GM12874 (cell line): ENCODE results near the gene CHMP3.

Experiments
- TF ChIP-seq, protein P1 (sequence below): IDR thresholded peaks from 2 replicates; pipeline ENCODE4 v1.5.1; 2011; ENCODE audit warnings: low read depth, mild to moderate bottlenecking, control low read depth, low read length, moderate library complexity; ENCODE audit not compliant: insufficient read depth

The CHMP3 gene

DNA sequence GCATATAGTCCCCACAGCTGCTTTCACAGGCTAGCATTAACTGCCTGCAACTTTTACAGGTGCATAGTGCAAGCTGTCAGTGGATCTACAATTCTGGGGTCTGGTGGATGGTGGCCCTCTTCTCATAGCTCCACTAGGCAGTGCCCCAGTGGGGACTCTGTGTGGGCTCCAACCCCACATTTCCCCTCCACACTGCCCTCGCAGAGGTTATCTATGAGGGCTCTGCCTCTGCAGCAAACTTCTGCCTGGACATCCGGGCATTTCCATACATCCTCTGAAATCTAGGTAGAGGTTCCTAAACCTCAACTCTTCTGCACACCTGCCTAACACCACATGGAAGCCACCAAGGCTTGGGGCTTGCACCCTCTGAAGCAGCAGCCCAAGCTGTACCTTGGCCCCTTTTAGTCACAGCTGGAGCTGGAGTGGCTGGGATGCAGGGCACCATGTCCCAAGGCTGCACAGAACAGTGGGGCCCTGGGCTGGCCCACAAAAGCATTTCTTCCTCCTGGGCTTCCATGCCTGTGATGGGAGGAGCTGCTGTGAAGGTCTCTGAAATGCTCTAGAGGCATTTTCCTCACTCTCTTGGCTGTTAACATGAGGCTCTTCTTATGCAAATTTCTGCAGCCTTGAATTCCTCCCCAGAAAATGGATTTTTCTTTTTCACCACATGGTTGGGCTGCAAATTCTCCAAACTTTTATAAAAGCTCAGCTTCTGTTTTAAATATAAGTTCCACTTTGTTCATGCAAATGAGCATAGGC is 62.7 kb downstream of the CHMP3 start:
- TF ChIP-seq, protein P1, sequence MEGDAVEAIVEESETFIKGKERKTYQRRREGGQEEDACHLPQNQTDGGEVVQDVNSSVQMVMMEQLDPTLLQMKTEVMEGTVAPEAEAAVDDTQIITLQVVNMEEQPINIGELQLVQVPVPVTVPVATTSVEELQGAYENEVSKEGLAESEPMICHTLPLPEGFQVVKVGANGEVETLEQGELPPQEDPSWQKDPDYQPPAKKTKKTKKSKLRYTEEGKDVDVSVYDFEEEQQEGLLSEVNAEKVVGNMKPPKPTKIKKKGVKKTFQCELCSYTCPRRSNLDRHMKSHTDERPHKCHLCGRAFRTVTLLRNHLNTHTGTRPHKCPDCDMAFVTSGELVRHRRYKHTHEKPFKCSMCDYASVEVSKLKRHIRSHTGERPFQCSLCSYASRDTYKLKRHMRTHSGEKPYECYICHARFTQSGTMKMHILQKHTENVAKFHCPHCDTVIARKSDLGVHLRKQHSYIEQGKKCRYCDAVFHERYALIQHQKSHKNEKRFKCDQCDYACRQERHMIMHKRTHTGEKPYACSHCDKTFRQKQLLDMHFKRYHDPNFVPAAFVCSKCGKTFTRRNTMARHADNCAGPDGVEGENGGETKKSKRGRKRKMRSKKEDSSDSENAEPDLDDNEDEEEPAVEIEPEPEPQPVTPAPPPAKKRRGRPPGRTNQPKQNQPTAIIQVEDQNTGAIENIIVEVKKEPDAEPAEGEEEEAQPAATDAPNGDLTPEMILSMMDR = no peak

DNA sequence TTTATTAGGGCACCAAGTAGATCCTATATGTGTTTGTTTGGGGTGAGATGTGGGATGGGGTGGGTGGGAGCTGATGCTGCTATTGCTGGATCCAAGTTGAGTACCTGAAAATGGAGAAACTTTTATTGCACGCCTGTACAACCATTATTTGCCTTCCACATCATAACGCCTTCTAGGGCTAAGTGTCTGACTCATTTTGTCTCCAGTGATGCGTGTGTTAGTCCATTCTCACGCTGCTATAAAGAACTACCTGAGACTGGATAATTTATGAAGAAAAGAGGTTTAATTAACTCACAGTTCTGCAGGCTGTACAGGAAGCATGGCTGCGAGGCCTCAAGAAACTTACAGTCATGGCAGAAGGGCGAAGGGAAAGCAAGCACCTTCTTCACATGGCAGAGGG is 63.9 kb downstream of the CHMP3 start:
- TF ChIP-seq, protein P1 = no peak

DNA sequence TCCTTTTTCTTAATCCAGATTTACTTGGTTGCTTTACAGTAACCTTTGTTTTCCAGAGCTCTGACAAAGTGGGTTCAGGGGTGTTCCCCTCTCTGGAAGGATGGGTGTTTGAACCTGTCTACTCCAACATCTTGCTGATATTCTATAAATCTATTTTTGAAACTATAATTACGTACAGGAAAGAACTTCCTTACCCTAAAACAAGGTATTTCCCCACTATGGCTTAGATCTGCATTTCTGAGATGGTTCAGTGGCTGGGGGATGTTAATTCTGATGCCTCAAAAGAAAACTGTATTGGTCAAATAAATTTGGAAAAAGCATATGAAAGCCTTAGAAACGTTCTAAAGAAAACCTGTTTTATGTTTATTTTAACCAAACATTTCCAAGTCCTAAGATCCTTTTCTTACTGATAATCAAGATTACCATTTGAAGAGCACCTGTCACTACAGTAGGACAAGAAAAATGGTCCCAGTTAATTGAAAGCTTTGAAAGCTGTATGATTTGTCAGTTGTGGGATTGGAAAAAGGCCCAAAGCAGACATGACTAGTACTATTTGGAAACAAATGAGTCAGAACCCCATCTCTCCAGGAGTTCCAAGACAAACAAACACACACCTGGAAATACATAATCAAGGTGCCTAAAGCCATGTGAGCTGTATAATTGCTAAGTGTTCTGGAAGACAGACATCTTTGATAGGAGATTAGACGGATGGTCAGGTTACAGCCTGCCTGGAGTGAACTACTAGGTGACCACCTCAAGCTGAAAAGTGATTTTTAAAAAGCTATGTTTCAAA is 64.6 kb downstream of the CHMP3 start:
- TF ChIP-seq, protein P1 = no peak

DNA sequence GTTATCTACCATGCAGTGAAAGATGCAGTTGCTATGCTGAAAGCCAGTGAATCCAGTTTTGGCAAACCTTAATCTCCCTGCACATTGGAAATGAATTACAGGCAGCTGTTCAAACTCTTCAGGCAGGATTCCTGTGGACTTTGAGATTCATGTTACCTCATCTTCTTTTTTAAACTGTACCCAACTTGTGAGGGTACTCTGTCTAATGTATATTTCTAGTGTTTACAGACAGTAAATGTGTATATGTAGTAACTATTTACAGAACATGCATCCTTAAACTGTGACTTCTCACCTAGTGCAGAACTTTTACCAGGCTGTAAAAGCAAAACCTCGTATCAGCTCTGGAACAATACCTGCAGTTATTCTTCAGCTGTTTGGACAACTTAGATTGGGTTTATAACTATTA is 71.2 kb downstream of the CHMP3 start:
- TF ChIP-seq, protein P1 = no peak

DNA sequence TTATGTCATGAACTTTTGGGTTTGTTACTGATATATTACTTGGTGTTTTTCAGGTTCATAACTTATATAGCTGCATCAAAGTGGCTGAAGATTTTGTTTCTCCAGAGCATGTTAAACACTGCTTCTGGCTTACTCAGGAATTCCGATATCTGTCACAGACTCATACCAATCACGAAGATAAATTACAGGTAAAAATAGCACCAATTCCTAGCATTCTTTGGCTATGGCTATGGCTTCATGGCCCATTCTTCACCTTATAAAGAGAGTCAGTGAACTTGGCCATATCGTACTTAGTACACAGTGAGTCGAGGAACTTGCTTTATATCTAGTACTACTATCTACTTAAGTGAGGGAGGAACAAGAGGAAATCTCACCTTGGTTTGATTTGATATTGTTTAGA is 72.2 kb downstream of the CHMP3 start:
- TF ChIP-seq, protein P1 = no peak

DNA sequence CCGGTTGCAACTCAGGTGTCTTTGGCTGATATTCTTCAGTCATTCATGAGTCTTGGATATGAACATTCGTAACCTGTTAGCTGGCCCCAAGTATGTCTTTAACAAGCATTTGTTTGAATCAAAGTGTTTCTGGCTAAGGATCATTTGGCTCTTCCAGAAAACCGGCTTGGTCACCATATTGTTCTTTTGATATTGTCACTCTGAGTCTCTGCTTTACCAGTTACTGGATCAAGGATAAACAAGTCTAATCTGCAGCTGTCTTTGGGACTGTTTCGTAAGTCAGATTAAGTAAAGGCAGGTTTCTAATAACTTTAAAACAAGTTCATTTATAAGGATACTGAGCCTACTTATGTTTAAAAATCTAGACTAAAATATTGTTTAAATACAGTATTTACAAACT is 73.0 kb downstream of the CHMP3 start:
- TF ChIP-seq, protein P1 = no peak

DNA sequence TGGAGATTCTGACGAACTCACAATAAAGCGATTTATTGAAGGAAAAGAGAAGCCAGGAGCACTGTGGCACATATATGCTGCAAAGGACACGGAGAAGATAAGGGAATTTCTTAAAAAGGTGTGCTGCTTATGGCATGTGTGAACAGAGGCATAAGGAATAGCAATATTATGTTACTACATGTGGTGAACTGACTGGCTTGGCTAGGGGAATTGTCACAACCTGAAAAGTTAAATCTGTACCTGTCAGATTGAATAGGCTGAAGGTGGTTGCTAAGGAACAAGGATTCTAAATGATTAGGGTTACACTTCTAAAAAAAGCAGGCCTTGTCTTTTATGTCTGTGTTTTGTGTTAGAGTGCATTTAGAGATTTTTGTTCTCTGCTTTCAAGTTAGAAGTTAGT is 73.7 kb downstream of the CHMP3 start:
- TF ChIP-seq, protein P1 = no peak
